Measurements from ENCODE around the gene EIF1AD.
"Not testable (repeated sequence)": the region's sequence is repeated elsewhere in the genome, so short reads cannot be mapped to it uniquely, and the experiment has no call there.

The EIF1AD gene

DNA sequence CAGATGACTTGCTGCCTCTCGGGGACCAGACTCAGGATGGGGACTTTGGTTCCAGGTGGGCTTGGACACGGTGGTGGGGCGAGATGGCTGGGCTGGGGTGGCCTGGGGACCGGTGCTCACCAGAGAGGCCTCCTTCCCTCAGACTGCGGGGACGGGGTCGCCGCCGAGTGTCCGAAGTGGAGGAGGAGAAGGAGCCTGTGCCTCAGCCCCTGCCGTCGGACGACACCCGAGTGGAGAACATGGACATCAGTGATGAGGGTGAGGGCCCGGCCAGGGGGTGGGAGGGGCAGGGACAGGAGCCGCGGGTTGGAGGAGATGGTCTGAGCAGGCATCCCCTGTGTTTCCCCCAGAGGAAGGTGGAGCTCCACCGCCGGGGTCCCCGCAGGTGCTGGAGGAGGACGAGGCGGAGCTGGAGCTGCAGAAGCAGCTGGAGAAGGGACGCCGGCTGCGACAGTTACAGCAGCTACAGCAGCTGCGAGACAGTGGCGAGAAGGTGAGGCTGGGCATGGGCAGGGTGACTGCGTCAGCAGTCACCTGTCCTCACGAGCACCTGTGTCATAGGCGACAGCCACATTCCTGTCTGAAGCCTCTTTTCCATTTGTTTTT is 34.5 kb downstream of the EIF1AD start:
- DNase-seq = no peak

DNA sequence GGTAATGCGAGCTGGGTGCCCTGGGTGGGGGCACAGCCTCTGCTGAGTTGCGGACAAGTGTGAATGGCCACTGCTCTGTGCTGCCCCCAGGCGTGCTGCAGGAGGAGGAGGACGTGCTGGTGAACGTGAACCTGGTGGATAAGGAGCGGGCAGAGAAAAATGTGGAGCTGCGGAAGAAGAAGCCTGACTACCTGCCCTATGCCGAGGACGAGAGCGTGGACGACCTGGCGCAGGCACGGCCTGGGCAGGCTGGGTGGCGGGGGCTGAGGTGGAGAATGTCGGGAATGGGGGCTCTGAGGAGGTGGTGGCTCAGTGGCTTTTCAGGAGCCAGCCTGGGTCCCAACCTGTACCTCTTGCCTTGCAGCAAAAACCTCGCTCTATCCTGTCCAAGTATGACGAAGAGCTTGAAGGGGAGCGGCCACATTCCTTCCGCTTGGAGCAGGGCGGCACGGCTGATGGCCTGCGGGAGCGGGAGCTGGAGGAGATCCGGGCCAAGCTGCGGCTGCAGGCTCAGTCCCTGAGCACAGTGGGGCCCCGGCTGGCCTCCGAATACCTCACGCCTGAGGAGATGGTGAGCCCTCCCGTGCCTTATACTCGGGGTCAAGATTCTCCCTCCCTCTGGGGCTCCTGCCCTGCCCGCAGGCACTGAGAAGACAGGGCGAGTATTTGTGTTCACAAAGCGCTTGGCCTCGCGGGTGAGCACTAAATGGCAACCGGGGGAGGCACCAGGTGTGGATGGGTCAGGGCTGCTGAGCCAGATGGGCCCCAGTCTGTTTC is 35.8 kb downstream of the EIF1AD start:
- DNase-seq = no peak

DNA sequence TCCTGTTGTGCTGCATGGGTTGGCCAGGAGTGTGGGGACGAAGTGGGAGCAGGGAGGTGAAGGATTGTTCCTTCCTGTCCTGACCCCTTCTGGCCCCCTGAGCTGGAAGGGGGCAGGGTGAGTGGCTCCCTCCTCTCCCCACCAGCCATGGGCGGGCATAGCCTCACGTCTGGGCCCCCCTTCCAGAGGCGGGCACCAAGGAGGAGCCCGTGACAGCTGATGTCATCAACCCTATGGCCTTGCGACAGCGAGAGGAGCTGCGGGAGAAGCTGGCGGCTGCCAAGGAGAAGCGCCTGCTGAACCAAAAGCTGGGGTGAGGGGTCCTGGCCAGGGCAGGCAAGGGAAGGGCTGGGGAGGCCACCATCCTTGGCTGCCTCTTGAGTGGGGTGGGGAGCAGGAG is 37.1 kb downstream of the EIF1AD start:
- DNase-seq = no peak

DNA sequence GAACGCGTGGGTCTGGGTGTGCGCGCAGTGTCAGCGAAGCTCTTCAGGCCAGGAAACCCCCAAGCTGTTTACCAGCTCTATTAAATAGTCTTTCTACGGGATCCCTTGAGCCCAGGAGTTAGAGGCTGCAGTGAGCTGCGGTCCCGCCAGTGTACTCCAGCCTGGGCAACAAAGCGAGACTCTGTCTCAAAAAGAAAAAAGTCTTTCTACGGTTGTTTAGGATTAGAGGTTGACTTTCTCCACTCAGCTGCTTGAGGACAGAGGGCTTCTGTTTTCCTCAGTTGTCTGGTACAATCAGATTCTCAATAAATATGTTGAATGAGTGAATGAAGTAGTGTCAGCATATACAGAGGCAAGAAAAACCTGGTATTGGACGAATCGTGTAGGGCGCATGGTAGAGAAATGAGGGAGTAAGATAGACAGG is 39.8 kb downstream of the EIF1AD start:
- DNase-seq = no peak

DNA sequence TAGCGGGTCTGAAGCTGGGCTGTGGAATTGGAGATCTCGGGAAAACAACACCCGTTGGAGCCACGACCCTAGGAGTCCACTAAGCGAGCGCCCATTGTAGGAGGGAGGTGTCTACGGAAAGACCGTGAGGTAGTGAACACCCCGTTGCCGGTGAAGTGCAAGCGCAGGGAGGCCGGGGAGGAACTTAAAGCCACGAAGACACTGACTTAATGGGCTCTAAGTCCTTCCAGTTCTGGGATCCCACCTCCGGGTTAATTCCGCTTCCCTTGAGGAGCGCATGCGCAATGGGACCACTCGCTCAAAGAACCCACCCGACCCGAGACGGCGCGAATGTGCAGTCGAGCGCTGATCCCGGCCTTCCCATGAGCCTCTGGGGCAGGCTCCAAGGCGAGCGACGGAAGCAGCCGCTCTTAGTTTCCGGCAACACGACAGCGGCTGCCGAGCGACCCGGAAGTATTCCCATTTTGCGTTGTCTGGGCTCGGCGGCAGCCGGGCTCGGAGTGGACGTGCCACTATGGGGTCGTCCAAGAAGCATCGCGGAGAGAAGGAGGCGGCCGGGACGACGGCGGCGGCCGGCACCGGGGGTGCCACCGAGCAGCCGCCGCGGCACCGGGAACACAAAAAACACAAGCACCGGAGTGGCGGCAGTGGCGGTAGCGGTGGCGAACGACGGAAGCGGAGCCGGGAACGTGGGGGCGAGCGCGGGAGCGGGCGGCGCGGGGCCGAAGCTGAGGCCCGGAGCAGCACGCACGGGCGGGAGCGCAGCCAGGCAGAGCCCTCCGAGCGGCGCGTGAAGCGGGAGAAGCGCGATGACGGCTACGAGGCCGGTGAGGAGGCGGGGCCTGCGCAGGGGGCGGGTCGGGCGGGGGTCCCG is 40.5 kb downstream of the EIF1AD start, which contains the start of gene SART1:
Gene SART1, plus strand, starts transcription at position 468 of the 874 bp plus-strand sequence. Its CDS starts 47 bp downstream, at position 515.
- DNase-seq = peak; percentile 92 to 94

DNA sequence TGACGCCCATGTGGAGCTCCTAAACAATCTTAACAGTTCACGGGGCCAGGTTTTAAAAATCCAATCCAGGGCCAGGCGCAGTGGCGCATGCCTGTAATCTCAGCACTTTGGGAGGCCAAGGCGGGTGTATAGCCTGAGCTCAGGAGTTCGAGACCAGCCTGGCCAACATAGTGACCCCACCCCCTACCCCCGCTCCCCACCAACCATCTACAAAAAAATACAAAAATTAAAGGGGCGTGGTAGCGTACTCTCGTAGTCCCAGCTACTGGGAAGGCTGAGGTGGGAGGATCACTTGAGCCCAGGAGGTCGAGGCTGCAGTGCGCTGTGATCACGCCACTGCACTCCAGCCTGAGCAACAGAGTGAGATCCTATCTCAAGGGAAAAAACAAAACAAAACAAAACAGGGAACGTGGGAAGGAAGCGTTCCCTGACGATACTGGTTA is 41.1 kb downstream of the EIF1AD start:
- no peak for DNase-seq

DNA sequence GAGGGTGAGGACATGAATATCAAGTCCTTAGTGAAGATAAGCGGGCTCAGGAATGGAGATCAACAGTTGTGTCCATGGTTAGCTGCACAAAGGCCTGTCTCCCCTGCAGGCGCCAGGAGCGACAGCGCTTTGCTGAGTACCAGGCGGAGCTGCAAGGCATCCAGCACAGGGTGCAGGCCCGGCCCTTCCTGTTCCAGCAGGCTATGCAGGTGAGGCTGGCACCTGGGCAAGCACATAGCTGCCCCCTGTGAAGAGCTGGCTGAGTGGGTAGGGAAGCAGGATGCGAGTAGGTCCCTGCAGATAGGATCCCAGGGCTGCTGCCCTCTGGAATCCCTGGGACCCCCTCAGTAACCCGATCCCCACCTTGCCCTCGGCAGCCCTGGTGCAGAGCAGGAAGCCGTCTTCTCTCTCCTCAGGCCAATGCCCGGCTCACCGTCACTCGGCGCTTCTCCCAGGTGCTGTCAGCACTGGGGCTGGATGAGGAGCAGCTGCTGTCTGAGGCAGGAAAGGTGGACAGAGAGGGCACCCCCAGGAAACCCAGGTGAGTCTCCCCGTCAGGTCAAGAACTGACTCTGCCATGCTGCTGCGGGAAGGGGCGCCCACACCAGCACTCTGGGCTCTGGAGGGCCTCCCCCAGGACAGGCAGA is 43.1 kb downstream of the EIF1AD start:
- no peak for DNase-seq

DNA sequence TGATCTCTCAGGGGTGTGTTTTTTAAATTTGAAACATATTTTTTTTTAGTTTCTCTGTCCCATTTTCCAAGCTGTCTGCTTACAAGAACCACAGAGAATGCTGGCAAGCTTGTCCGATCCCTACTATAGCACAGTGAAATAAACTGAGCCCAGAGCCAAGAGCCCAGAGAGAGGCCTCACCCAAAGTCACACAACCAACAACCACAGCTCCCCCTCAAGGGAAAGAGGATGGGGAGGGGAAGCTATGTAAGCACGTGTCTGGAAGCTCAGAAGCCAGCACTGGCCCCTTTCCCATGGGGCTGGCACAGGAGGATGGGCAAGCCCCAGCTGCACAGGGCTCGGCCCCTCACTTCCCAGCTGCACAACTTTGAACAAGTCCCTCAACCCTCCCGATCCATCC is 43.7 kb downstream of the EIF1AD start:
- DNase-seq = no peak

DNA sequence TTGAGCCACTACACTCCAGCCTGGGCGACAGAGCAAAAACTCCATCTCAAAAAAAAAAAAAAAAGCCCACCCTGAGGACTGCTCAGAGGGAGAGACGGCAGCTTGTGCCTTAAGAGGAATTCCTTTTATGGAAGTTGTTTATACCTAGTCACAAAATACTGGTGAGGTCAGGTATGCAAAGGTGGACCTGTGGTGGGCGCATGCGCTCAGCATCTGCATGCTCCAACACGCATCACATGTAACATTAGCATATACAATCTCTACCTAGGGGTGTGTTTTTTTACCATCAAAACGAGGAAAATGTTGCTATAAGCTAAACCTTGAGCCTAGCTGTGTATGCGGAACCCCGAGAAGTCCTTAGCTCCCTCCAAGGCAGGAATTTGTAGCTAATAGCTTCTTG is 47.2 kb downstream of the EIF1AD start:
- DNase-seq = no peak

DNA sequence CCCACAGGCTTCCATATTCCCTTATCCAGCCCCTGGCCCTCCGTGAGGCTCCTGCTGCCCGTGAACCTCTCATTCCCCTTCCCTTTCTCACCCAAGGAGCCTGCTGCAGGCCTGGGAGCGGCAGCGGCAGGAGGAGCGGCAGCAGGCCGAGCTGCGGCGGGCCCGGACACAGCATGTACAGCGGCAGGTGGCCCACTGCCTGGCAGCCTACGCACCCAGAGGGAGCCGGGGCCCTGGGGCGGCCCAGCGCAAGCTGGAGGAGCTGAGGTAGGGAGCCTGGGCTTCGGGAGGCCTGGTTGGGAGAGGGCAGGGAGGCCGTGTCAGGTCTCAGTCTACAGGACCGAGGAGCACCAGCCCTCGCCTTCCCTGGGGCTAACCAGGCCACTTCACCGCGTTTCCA is 48.5 kb downstream of the EIF1AD start:
- no peak for DNase-seq

DNA sequence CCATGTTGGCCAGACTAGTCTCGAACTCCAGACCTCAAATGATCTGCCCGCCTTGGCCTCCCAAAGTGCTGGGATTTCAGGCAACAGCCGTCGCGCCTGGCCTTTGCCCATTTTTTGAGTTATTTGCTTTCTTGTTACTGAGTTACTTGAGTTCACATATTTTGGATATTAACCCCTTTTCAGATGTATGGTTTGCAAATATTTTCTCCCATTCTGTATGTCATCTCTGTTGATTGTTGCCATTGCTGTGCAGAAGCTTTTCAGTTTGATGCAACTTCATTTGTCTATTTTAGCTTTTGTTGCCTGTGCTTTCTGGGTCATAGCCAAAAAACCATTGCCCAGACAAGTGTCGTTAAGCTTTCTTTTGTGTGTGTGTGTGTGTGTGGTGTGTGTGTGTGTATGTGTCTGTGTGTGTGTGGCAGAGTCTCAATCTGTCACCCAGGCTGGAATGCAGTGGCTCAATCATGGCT is 49.9 kb downstream of the EIF1AD start:
- DNase-seq = no peak

DNA sequence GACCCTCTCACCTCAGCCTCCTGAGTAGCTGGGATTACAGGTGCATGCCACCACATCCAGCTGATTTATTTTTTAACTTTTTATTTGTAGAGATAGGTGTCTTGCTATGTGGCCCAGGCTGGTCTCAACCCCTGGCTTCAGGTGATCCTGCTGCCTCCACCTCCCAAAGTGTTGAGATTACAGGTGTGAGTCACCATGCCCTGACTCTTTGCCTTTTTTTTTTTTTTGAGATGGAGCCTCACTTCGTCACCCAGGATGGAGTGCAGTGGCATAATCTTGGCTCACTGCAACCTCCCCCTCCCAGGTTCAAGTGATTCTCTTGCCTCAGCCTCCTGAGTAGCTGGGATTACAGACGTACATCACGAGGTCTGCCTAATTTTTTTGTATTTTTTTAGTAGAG is 50.3 kb downstream of the EIF1AD start:
- DNase-seq = not testable (repeated sequence)

DNA sequence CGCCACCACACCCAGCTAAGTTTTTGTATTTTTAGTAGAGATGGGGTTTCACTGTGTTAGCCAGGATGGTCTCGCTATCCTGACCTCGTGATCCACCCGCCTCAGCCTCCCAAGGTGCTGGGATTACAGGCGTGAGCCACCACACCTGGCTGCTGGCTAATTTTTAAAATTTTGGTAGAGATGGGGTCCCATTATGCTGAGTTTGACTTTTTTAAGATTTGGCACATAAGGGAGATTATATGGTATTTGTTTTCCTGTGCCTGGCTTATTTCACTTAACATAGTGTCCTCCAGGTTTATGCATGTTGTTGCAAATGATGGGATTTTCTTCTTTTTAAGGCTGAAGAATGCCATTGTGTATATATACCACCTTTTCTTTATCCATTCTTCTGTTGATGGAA is 51.2 kb downstream of the EIF1AD start:
- not testable (repeated sequence) for DNase-seq

DNA sequence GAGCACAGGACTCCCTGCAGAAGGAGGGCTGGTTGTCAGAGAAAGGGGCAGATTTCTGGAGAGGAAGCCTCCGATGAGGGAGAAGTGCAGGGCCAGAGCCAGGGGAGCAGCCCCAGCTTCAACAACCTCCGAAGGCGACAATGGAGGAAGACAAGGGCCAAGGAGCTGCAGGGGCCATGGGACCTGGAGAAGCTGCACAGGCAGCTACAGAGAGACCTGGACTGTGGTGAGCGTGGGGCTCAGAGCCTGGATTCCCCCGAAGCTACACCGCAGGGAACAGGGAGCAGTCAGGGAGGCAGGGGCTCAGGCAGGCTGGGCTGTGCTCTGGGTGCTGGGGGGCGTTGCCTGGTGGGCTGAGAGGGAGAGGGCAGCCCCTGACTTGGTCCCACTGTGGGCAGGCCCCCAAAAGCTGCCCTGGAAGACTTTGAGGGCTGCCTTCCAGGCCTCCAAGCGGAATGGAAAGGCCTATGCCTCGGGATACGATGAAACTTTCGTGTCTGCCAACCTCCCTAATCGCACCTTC is 54.3 kb downstream of the EIF1AD start:
- DNase-seq = no peak

DNA sequence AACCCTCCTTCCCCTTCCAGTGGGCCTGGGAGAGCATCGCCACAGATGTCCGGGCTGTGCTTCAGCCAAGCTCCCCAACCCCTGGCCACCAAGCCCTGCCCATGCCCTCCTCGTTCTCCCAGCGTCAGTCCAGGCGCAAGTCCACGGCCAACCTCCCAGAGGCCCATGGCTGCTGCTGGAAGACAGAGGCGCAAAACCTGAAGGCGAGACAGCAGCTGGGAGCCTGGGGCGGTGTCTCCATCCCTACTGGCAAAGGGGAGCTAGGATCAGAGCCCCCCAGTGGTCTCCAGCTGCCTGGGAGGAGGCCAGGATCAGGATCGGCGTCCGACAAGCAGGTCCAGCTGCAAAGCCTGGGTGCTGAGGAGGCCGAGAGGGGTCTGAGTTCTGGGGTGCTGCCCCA is 54.8 kb downstream of the EIF1AD start:
- DNase-seq = no peak

DNA sequence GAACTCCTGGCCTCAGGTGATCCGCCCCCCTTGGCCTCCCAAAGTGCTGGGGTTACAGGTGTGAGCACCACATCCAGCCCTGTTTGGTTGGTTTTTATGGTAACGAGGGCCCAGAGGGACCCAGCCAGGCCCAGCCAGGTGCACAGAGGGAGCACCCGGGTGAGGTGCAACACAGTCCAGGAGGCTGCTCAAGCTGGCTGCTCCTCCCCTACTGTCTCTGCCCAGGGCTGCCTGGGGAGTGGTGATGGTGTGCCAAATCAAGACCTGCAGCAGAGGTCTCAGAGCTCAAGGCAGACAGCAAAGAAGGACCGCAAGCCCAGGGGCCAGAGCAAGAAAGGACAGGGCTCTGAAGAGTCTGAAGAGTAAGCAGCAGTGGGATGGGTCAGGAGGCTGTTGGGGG is 55.3 kb downstream of the EIF1AD start:
- no peak for DNase-seq
